Measurements from ENCODE around the gene TBC1D14.

TBC1D14 gene

GRCh38 chr4:7044137-7044930, 134.7 kb downstream of the TBC1D14 start:
- DNase-seq (ENCODE audit: low spot score) = no peak
- no peak for TF ChIP-seq CTCF (IDR thresholded peaks at IDR 0.05; ENCODE audit: extremely low read depth, insufficient read depth, missing control alignments)
- in situ Hi-C loops (cut with MboI; ENCODE audit: low pct_unique_long_range_greater_than_20kb, low sequenced_read_pairs, unreplicated experiment) = no loop called here

GRCh38 chr4:7045553-7045952, 135.9 kb downstream of the TBC1D14 start:
- TF ChIP-seq CTCF (IDR thresholded peaks at IDR 0.05; ENCODE audit: extremely low read depth, insufficient read depth, missing control alignments) = no peak
- DNase-seq (ENCODE audit: low spot score) = no peak
- in situ Hi-C loops (cut with MboI; ENCODE audit: low pct_unique_long_range_greater_than_20kb, low sequenced_read_pairs, unreplicated experiment) = no loop called here

- DNase-seq (ENCODE audit: low spot score) = peak; percentile 47
- in situ Hi-C loops (cut with MboI; ENCODE audit: low pct_unique_long_range_greater_than_20kb, low sequenced_read_pairs, unreplicated experiment) = no loop called here
- no peak for TF ChIP-seq CTCF (IDR thresholded peaks at IDR 0.05; ENCODE audit: extremely low read depth, insufficient read depth, missing control alignments)
These were observed 136.6 kb downstream of the TBC1D14 start for GRCh38 chr4:7045961-7046921.

- in situ Hi-C loops (cut with MboI; ENCODE audit: low pct_unique_long_range_greater_than_20kb, low sequenced_read_pairs, unreplicated experiment) = no loop called here
- TF ChIP-seq CTCF (IDR thresholded peaks at IDR 0.05; ENCODE audit: extremely low read depth, insufficient read depth, missing control alignments) = no peak
- no peak for DNase-seq (ENCODE audit: low spot score)
These were observed 137.3 kb downstream of the TBC1D14 start for GRCh38 chr4:7046971-7047370.

- DNase-seq (ENCODE audit: low spot score) = no peak
- TF ChIP-seq CTCF (IDR thresholded peaks at IDR 0.05; ENCODE audit: extremely low read depth, insufficient read depth, missing control alignments) = no peak
- in situ Hi-C loops (cut with MboI; ENCODE audit: low pct_unique_long_range_greater_than_20kb, low sequenced_read_pairs, unreplicated experiment) = no loop called here
These were observed 139.0 kb downstream of the TBC1D14 start for GRCh38 chr4:7048642-7049041.

GRCh38 chr4:7049295-7049694, 139.7 kb downstream of the TBC1D14 start:
- TF ChIP-seq CTCF (IDR thresholded peaks at IDR 0.05; ENCODE audit: extremely low read depth, insufficient read depth, missing control alignments) = no peak
- in situ Hi-C loops (cut with MboI; ENCODE audit: low pct_unique_long_range_greater_than_20kb, low sequenced_read_pairs, unreplicated experiment) = no loop called here
- no peak for DNase-seq (ENCODE audit: low spot score)
